OCI-M1 (cell line): ENCODE measurements around the gene CACNB2.

Experiments
- DNase-seq: peaks from one replicate; lab custom pipeline; 2025; lab: John Stamatoyannopoulos, UW

The CACNB2 gene

DNA sequence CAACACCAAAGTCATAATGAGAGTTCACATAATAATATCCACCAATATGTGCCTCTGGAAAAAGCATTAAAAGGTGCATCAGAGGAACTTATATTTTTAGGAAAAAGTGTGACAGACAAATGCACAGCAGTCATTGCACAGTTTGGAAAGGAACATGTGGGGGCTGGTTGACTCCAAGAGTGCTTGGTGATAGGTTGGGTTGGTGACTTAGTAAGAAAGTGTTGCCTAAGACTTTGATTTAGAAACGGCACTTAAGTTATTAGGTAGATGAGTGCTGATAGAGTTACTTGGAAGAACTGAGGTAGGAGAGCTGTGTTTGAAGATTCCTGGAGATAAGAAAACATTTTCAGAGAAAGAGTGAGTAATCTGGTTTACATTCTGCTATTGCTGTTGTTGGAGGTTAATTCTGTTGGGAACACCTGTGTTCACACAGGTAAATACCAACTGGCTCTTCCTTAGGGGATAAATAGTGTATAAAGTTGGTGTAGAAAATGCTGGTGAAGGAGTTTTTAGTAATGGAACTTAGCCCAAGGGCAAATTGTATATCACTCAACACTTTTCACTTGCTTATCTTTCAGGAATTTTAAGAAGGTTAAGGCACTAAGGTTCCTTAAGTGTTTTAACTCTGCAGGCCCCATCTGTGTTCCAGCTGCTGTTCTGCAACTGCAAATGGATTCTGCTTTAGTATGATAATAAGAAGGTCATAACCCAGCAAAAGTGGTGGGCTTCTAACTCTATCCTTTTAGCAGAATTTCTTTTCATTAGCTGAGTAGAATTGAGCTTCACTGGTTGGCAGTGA is 315.1 kb downstream of the CACNB2 start:
- DNase-seq, result no peak

DNA sequence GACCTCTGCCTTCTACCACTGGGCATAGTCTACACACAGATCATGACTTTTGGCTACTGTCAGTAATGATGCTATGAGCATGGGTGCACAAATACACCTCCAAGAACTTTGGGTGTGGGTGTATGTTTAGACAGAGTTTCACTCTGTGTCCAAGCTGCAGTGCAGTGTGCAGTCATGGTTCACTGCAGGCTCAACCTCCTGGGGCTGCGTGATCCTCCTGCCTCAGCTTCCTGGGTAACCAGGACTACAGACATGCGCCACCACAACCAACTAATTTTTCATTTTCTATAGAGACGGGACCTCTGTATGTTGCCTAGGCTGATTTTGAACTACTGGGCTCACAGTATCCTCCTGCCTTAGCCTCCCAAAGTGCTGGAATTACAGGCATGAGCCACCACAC is 316.8 kb downstream of the CACNB2 start:
- DNase-seq, result no peak

DNA sequence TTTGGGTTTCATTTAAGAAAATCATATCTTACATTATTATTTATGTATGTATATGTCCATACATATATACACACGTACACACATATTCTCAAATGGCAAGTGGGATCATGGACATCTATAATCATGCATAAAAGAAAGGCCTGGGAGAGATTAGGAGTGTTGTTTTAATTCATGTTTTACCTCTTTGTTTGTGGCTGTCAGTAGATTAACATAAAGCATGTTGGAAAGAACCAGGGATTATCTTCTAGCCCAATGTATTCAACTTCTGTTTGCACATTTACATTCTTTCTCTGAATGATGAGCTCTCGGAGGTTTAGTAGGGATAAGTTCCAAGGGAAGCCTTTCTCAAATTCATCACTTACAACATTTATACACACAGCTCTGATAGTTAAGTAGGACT is 319.8 kb downstream of the CACNB2 start:
- no peak for DNase-seq

DNA sequence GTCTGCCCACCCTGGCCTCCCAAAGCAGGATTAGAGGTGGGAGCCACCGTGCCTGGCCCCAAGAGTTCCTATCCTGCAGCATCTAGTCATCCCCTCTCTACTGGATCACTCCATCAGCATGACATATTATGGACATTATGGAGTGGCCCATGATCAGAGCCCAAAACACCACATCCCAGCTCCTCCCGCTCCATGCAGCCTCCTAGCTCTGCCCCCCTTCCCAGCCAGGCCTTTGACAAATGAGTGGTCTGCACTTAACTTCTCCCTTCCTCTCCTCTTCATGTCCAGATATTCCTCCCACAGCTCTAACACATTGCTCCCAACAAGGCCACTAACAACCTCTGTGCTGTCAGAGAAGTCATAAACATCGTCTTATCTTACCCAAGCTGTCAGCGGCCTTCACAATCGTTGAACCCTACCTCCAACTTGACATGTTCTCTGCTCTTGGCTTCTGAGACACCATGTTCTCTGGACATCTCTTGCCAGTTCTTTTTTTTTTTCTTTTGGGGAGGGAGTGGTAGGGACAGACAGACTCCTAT is 323.5 kb downstream of the CACNB2 start:
- DNase-seq, result no peak

DNA sequence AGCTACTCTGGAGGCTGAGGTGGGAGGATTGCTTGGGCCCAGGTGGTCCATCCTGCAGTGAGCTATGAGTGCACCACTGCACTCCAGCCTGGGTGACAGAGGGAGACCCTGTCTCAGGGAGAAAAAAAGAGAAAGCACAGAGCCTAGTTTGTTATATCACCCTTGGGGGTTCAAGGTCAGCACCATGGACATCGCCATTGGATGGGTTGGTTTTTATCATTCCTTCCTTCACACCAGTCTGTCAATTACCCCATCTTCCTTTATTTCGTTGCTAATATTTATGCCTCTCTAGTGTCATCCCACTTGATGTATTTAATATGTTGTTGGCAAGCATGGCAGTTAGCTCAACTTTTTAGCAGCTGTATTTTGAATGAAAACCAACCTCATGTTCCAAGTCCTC is 328.9 kb downstream of the CACNB2 start:
- DNase-seq, result no peak

DNA sequence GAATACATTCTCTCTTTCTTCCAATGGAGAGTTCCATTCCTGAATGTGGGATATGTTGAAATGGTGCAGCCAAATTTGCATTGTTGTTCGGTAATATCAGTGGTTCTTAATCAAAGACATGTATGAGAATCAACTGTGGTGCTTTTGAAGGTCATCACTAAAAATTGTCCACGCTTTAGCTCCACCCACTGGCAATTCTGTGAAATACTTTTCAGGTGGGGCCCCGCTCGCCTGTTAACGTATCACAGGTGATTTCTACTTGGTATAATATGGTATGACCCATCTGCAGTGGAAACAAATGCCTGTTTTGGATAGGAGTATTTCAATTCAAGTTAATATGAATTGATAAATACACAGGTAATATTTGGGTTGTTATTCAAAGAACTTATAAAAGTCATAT is 332.8 kb downstream of the CACNB2 start:
- DNase-seq, result peak; percentile 55

DNA sequence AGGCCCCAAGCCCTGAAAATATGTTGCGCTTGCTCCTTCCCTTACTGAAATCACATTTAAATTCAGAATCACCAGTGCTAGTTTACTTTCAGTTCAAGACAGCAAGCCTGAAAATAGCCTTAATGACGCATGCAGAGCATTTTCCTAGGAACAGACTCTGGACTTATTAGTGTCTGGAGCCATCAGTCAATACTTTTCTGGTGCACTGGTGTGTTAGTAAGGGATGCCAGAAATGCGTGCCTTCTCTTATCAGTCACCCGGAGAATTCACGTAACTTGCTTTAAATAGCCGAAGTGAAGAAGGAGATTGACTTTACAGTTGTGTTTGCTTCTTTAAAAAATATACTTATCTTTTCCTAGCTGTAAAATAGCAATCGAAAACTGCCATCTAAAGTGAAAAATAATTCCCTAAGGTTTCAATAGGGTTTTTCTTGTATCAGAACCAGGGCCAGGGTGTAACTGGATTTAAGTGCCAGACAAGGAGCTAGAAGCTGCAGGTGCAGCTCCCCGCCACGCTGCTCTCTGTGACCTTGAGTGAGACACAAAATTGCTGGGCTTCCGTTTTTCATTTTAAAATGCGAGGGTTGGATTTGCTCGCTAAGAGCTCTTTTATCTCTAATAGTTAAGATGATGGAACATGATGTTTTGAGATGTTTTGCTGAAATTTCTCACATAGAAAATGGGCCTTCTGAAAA is 333.3 kb downstream of the CACNB2 start:
- no peak for DNase-seq

DNA sequence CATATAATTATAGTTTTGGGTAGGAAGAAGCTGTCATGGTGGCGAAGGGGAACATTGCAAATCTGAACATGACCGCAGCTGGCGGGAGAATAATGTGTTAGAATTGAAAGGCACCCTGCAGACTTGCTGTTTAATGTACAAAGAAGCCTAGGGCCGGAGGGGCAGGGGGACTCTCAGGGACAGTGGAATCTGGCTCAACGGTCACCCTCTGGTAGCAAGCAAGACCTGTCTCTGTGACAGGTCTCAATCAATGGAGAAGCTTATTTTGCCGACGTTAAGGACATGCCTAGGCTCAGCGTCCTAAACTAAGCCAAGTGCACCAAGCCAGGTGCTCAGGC is 333.9 kb downstream of the CACNB2 start:
- no peak for DNase-seq

DNA sequence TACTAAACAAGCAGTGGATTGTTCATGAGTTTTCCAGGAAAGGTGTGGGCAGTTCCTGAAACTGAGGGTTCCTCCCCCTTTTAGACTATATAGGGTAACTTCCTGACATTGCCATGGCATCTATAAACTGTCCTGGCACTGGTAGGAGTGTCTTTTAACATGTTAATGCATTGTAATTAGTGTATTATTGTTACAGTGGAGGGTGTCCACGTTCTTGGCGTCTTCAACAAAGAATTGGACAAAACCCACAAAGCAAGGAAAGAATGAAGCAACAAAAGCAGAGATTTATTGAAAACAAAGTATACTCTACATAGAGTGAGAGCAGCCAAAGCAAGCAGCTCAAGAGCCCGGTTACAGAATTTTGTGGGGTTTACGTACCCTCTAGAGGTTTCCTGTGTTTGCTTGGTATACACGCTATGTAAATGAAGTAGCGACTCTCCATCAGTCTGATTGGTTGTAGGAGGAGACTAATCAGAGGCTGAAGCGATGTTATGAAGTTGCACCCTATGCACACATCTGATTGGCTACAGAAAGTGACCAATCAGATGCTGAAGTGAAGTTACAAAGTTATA is 335.9 kb downstream of the CACNB2 start:
- DNase-seq, result peak; percentile 61

DNA sequence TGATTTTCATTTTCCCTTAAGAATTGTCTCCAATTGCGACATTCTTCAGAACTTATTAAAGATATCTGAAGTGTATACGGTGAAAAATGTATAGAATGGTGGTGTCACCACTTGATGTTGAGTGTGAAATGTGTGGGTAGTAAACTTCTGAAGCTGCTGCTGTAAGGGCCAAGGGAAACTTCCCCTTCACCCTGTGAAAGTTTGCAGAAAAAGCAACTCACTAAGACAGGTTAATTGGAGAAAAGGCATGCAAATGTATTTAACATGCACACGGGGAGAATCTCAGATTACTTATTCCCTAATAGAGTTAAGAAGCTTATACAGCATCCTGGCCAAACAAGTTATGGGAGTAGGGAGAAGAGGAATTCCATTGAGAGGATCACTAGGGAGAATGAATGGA is 338.1 kb downstream of the CACNB2 start:
- no peak for DNase-seq

DNA sequence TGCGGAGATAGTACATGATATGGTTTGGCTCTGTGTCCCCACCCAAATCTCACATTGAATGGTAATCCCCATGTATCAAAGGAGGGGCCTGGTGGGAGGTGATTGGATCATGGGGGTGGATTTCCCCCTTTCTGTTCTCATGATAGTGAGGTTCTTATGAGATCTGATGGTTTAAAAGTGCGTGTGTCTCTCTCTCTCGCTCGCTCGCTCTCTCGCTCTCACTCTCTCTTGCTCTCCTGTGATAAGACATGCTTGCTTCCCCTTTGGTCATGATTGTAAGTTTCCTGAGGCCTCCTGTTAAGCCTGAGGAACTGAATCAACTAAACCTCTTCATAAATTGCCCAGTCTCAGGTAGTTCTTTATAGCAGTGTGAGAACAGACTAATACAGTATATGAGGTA is 339.3 kb downstream of the CACNB2 start:
- peak; percentile 71 for DNase-seq

DNA sequence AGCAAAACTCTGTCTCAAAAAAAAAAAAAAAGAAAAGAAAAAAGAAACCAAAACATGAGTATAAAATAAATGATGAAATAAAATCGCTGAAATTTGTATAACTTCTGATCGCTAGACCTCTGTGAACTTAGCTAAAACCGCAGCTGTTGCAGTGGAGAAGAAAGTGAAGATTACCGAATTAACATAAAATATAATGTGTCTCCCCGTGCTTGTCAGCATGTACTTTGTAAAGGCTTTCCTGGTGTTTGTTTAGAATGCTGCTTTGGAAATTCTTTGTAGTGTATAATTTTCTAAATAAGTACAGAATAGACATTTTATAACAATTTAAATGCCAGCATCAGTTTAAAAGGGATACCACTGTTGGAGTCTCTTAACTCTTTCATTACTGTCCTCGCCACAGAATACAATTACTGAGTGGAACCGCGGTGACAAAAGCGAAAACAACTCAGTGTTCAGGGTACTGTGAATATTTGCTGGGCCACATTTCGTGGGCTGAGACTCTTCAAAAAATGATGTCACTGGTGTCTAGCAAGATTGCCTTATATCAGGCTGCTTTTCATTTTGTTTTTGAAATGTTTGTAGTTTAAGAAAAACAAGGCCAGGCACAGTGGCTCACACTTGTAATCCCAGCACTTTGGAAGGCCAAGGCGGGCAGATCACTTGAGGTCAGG is 343.4 kb downstream of the CACNB2 start:
- DNase-seq, result no peak

DNA sequence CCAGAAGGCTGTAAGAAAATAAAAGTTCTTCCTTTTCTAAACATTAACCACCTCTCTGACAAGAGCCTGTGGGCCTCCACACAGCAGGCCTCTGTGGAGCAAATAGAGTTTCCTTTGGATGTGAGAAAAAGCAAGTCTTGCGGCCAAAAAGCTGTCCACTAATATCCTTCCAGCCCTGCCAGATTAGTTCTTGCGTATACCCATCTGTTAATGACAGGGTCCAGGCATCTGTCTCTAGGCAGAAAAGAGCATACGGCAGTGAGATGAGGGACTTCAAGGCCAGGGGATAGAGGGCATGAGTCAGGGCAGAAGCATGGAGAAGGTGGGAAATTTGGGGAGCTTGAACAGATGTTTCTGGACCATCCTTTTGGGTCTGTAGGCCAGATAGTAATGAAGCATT is 346.2 kb downstream of the CACNB2 start:
- DNase-seq, result no peak

DNA sequence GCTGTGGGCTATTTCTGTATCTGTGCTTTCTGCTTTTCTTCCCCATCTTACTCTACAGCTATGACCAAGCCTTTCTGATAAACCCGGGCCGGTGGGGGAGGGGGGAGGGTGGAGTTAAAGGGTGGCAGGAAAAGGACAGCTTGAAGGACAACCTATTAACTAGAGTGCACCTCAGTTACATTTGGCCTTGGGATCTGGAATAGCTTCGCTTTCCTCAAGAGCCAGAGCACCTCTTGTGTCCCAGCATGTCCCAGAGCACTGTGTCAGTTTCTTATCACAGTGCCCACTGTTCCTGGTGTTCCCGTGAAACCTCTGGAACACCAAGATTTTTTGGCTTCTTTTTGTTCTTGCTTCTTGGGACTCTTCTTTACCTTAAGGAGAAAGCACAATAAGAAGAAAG is 350.5 kb downstream of the CACNB2 start:
- DNase-seq, result peak; percentile 26

DNA sequence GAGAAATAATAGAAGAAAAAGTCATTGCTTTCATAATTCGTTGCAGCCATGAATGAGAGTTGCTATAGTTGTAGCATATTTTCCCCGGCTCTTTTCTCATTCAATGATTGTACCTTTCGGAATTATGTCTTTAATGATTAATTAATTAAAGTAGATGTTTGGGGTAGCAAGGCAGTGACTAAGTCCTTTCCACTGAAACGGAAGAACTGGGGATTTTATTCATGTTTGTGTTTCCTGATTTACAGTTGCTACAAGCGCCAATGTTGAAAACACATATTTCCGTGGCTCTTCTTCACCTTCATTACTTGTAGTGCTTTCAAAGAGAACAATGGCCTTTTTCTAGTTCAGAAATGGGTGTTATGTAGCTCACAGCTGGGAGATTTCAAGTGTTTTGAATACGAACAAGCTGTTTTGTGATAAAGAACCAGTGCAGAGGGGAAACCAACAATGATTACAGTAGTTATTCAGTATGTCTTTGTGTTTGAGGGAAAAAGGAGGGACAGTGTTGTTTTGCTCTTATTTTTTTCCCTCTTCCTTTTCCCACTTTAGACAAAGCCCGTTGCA is 357.7 kb downstream of the CACNB2 start:
- no peak for DNase-seq

DNA sequence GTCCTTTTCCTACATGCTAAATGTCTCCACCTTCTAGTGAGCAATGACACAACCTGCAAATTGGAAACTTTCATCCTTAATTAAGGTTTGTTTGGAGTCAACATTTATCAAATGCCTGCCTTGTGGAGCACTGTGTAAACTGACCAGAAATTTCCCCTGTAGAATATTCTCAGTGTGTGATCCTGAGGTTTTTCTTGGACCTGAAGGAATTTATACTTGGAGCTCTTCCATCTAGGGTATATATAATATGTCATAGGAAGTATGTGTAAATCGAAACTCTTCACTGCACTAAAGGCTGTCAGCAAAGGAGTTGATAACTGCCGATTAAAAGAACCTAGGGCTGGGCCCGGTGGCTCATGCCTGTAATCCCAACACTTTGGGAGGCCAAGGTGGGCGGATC is 358.8 kb downstream of the CACNB2 start:
- DNase-seq, result no peak

DNA sequence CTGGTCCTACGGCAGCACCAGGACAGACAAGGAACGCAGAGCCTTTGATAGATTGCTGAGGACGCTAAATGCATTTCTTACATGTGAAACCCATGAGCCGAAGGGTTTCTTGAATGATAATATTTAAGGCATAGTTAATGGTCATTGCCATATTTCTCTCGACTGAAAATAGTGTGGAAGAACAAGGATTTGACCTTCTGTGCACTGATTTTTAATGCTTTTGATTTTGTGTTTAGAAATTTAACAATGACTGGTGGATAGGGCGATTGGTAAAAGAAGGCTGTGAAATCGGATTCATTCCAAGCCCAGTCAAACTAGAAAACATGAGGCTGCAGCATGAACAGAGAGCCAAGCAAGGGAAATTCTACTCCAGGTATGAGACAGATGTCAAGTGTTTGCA is 360.4 kb downstream of the CACNB2 start:
- DNase-seq, result no peak

DNA sequence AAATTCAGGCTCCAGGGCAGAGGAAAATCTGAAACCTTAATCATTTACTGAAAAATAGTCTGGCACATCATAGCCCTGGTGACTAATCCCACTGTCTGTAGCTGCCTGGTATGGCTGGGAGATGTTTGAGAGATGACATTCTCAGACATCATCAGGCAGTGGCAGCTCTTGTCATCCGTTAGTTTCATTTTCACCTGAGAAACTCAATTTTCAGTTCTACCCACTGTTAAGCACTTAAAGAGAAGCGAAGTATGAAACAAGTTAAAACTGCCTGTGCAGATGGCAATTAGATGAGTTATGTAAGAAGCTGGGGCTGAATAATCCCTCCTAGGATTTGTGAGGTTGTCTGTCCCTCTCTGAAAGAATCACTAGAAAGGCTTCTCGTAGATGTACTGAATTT is 361.0 kb downstream of the CACNB2 start:
- DNase-seq, result peak; percentile 40

DNA sequence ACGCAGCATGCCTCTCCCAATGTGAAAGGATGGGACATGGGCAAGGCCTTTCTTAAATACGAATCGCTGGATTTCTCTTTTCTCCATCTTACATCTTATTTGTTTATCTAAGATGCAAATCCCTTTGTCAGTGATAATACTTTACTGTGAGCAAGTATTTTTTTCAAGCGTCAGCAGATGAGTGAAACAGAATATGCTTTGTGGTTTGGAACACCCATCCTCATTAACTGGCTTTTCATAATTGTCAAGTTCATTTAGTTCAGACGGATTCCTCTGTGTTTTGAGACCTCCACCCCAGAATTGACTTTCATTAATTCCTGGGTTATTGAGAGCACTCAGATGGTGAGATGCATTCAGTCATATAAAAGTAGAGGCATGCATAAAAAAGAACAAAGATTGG is 361.4 kb downstream of the CACNB2 start:
- no peak for DNase-seq

DNA sequence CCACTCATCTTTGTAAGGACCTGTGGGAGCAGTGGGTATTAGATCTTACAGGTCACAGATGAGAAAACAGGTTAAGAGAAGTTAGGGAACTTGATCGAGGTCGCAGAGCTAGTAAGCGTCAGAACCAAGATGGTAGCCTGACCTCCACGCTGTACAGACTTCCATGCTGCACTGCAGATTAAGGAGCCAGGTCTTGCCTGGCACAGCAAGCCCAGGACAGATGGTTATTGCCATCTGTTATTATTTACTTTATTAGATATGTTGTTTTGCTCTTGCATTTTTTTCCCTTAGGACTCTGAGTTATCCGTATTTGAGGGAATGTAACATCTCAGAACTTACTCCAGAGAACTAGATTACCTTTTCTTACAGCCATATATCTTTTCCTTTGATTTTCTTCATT is 363.9 kb downstream of the CACNB2 start:
- DNase-seq, result no peak

DNA sequence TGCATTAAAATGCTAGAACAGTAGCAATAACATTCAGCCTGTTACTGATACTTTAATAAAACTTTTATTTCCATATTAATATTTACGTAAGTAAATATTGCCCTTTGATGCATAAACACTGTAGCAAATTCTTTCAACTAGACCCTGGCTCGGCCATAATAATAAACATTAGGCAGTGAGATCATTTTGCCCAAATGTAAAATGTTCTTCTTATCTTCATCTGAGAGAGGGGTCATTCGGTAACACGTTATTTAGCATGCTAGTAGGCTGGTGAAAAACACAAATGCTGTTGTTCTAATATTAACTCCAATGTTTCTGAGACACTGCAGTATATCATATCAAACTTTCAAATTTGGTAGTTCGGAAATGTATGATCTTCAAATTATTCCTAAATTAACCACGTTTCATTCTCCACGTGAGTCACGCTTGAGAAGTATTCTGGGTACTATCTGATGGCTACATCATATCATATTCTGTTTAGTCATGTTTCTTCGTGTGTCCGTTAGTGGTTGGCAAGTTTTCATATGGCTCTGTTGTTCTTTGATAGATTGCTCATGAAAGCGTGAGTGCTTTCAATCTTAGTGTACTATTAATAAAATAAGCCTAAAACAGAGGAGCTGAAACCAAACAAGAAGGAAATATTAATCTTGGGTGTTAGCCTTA is 365.4 kb downstream of the CACNB2 start:
- peak; percentile 82 for DNase-seq

DNA sequence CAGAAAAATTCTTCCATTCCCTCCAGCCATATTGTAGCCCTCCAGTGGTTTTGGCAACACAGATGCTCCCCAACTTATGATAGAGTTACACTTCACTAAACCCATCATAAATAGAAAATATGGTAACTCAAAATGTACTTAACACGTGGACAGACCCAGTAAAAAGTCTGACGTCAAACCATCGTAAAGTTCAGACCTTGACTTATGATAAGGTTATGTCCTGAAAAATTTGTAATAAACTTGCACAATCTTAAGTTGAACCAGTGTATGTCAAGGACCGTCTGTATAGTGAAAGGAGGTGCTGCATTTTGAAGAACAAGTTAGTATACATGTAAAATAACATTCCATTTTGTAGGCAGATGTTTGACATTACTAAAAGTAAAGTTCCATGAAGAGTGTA is 368.4 kb downstream of the CACNB2 start:
- DNase-seq, result no peak
